ENCODE data around the gene ZNF284. TPM values are rescaled to one million over a fixed set of nuclear protein-coding genes. Genes with fewer than 3 reads are reported as not detected.
"Not testable (repeated sequence)": the region's sequence is repeated elsewhere in the genome, so short reads cannot be mapped to it uniquely, and the experiment has no call there.

The ZNF284 gene
- polyA plus RNA-seq, 1 donor: 2.6 TPM

DNA sequence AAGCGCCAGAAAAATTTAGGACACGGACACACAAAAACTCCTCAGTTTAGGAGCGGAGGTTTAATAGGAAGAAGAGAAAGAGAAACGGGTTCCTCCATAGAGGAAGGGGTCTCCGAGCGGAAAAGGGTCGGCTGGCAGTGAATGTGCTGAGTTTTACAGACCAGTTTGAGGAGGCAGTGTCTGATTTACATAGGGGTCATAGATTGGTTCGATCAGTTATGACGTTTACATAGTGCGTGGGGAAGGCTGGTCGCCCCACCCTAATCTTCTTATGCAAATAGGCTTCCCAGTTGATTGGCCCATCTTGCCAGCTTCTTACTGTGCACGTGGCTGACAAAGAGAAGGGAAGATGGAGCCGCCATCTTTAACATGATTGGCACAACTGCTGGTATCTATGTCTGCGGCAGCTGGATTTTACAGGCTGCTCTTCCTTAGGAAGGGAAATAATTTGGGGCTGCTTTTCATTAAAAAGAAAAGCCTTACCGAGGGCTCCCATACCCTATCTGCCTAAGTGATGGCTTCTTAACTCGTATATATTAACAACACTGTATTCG is 40.0 kb downstream of the ZNF284 start:
- DNase-seq (ENCODE audit: low read depth): no peak

DNA sequence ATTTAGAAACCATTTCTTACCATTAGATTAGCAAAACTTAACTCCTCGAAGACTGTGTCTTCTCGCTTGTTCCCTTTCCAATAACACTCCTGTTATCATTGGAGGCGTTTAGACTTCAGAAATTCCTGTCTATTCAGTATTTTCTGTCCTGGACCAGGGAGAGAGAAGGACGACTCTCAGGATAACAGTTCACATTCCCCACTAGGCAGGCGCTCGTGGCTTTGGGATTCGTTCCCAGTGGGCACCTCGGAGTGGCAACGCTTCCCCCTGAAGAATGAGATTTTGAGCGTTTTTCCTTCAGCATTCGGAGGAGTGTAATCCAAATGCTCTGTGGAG is 40.8 kb downstream of the ZNF284 start:
- no peak for DNase-seq (ENCODE audit: low read depth)

DNA sequence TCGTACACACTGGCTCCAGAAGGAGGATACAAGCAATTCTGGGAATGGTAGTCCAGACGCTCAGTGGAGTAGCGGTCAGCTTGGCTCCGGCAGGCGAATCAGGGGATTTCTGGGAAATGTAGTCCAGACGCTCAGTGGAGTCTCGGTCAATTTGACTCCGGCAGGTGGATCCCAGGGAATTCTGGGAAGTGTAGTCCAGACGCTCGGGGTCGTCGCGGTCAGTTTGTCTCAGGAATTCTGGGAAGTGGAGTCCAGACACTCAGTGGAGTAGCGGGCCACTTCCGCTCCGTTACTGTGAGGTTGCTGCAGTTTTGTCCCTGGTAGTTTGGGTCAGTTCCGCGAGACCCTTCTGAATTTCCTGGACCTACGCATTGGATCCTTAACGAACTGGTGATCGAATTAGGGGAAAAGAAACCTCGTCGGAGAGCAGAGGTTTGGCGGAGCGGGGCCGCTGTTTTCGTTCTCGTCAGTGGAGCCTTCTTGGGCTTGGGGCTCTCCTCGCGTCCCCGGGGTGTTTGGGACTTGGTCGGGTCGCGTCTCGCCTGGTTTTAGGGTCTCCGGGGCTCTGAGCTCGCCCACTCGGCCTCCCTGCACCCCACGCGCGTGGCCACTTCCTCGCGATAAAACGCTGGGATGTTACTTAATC is 41.3 kb downstream of the ZNF284 start, which contains the start of gene ZNF225:
Gene ZNF225, plus strand, starts transcription at position 262 of the 646 bp plus-strand sequence. CDS start 2,429 bp downstream, outside the sequence.
- DNase-seq (ENCODE audit: low read depth): peak; percentile 99

DNA sequence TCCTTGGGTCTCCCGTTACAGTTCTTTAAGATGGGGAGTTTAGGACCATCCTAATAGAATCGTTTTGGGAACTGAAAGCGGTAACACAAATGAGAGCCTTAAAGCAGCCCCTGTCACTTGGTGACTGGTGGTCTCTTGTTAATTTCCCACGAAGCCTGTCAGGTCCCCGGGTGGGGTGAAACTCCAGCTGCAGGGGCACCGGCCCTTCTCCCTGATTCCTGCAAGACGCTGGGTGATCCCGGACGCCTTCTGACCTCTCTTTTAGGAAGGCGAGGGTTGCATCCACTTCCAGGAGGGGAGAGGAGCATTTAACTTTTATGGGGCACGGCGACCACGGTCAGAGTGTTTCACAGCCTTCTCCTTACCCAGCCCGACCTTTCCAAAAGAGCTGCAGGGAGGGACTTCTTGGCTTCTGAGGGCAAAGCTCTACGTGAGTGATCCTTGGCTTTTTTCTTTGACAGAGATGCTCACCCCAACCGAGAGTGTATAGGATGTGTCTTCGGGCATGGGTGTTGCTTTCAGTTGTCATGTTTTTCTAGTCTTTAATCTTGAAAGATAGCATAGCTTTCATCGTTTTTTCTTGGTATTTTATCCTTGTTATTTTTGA is 41.9 kb downstream of the ZNF284 start:
- DNase-seq (ENCODE audit: low read depth): no peak

DNA sequence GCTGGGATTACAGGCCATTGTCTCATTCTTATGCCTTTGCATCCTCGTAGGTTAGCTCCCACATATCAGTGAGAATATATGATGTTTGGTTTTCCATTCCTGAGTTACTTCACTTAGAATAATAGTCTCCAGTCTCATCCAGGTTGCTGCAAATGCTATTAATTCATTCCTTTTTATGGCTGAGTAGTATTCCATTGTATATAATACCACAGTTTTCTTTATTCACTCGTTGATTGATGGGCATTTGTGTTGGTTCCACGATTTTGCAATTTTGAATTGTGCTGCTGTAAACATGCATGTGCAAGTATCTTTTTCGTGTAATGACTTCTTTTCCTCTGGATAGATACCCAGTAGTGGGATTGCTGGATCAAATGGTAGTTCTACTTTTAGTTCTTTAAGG is 49.2 kb downstream of the ZNF284 start:
- not testable (repeated sequence) for DNase-seq (ENCODE audit: low read depth)

DNA sequence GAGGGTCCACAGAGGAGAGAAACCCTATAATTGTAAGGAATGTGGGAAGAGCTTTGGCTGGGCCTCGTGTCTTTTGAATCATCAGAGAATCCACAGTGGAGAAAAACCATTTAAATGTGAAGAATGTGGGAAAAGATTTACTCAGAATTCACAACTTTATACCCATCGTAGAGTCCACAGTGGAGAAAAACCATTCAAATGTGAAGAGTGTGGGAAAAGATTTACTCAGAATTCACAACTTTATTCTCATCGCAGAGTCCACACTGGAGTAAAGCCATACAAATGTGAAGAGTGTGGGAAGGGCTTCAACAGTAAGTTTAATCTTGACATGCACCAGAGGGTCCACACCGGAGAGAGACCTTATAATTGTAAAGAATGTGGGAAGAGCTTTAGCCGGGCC is 60.0 kb downstream of the ZNF284 start:
- no peak for DNase-seq (ENCODE audit: low read depth)

Other genes starting within 250 kb of the ZNF284 start
- 9.7 TPM for gene ZNF283, start 244.8 kb upstream of the ZNF284 start, polyA plus RNA-seq (ENCODE audit: insufficient read length)
- 8.8 TPM for gene ZNF404, start 188.2 kb upstream of the ZNF284 start, polyA plus RNA-seq (ENCODE audit: insufficient read length)
- 12.5 TPM for gene ZNF45, start 136.9 kb upstream of the ZNF284 start, polyA plus RNA-seq (ENCODE audit: insufficient read length)
- 2.4 TPM for gene ZNF221, start 120.9 kb upstream of the ZNF284 start, polyA plus RNA-seq (ENCODE audit: insufficient read length)
- 7.0 TPM for gene ZNF155, start 88.0 kb upstream of the ZNF284 start, polyA plus RNA-seq (ENCODE audit: insufficient read length)
- gene ZNF230, start 69.2 kb upstream of the ZNF284 start, polyA plus RNA-seq (ENCODE audit: insufficient read length): 2.9 TPM
- 4.7 TPM for gene ZNF222, start 46.8 kb upstream of the ZNF284 start, polyA plus RNA-seq (ENCODE audit: insufficient read length)
- 4.7 TPM for gene ZNF223, start 20.1 kb upstream of the ZNF284 start, polyA plus RNA-seq (ENCODE audit: insufficient read length)
- gene ZNF224, start 22.2 kb downstream of the ZNF284 start, polyA plus RNA-seq (ENCODE audit: insufficient read length): 16.8 TPM
- gene ZNF225, start 41.2 kb downstream of the ZNF284 start, polyA plus RNA-seq (ENCODE audit: insufficient read length): 4.0 TPM
- 9.4 TPM for gene ZNF234, start 69.4 kb downstream of the ZNF284 start, polyA plus RNA-seq (ENCODE audit: insufficient read length)
- 12.4 TPM for gene ZNF226, start 92.9 kb downstream of the ZNF284 start, polyA plus RNA-seq (ENCODE audit: insufficient read length)
- gene ZNF227, start 140.4 kb downstream of the ZNF284 start, polyA plus RNA-seq (ENCODE audit: insufficient read length): 12.9 TPM
- gene ZNF233, start 187.7 kb downstream of the ZNF284 start, polyA plus RNA-seq (ENCODE audit: insufficient read length): 2.7 TPM
- 5.4 TPM for gene ZNF235, start 232.9 kb downstream of the ZNF284 start, polyA plus RNA-seq (ENCODE audit: insufficient read length)